Measurements from ENCODE around the gene KCP. TPM values are rescaled to one million over a fixed set of nuclear protein-coding genes. Genes with fewer than 3 reads are reported as not detected.

Gene KCP
- total RNA-seq, 1 experiment from 2014 or later = 2.7 TPM

DNA sequence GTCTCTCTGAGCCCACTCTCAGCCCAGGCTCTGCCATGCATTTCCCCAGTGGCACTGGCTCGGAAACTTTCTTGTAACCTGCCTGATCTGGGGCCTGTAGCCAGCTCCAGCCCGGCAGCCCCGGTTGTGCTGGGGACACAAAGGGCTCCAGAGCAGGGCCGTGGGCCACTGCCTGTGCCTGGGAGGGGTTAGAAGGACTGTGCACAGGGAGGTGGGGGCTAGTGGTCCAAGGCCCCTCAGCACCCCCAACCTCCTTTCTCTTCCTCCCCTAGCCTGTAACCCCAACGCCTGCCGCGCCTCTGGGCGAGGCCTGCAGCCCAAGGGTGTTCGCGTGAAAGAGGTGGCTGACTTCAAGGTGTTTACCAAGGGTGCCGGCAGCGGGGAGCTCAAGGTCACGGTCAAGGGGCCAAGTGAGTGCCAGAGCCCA lies 70.7 kb downstream of the KCP start:
- ChIA-PET POLR2A (no interaction called here), CTCF (interaction anchor here (1.0 to 3.5 kb wide), 3 partner anchors 7 to 44 kb away, joined by 3 to 97 read pairs (median 22); no protein-coding TSS in a partner anchor)
- DNase-seq (ENCODE audit: low spot score) (no peak), ATAC-seq (no peak)
- no peak overlapping the region for H3K4me3 Mint-ChIP-seq
- no peak overlapping the region for H3K27ac Mint-ChIP-seq
- H3K27me3 Mint-ChIP-seq (ENCODE audit: low read depth) = no peaks in the 10 kb centered on the region; the same call in 1 of the 2 replicates
- peaks cover 8% of the 10 kb centered on the region for H3K4me1 Mint-ChIP-seq
- H3K36me3 Mint-ChIP-seq = no peaks in the 10 kb centered on the region
- no peaks in the 10 kb centered on the region for H3K9me3 Mint-ChIP-seq
- TF ChIP-seq OVOL2 (CRISPR knock-in tag; IDR thresholded peaks at IDR 0.05; ENCODE audit: borderline replicate concordance) (no peak), GTF2I (CRISPR knock-in tag; conservative IDR thresholded peaks at IDR 0.05) (no peak), ZNF396 (CRISPR knock-in tag; IDR thresholded peaks at IDR 0.05; ENCODE audit: borderline replicate concordance) (no peak), SMAD4 (CRISPR knock-in tag; IDR thresholded peaks at IDR 0.05) (no peak), CREM (CRISPR knock-in tag; IDR thresholded peaks at IDR 0.05) (no peak)
- TF ChIP-seq, protein P1, sequence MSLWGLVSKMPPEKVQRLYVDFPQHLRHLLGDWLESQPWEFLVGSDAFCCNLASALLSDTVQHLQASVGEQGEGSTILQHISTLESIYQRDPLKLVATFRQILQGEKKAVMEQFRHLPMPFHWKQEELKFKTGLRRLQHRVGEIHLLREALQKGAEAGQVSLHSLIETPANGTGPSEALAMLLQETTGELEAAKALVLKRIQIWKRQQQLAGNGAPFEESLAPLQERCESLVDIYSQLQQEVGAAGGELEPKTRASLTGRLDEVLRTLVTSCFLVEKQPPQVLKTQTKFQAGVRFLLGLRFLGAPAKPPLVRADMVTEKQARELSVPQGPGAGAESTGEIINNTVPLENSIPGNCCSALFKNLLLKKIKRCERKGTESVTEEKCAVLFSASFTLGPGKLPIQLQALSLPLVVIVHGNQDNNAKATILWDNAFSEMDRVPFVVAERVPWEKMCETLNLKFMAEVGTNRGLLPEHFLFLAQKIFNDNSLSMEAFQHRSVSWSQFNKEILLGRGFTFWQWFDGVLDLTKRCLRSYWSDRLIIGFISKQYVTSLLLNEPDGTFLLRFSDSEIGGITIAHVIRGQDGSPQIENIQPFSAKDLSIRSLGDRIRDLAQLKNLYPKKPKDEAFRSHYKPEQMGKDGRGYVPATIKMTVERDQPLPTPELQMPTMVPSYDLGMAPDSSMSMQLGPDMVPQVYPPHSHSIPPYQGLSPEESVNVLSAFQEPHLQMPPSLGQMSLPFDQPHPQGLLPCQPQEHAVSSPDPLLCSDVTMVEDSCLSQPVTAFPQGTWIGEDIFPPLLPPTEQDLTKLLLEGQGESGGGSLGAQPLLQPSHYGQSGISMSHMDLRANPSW (CRISPR knock-in tag; conservative IDR thresholded peaks at IDR 0.05; ENCODE audit: low read depth) = no peak

DNA sequence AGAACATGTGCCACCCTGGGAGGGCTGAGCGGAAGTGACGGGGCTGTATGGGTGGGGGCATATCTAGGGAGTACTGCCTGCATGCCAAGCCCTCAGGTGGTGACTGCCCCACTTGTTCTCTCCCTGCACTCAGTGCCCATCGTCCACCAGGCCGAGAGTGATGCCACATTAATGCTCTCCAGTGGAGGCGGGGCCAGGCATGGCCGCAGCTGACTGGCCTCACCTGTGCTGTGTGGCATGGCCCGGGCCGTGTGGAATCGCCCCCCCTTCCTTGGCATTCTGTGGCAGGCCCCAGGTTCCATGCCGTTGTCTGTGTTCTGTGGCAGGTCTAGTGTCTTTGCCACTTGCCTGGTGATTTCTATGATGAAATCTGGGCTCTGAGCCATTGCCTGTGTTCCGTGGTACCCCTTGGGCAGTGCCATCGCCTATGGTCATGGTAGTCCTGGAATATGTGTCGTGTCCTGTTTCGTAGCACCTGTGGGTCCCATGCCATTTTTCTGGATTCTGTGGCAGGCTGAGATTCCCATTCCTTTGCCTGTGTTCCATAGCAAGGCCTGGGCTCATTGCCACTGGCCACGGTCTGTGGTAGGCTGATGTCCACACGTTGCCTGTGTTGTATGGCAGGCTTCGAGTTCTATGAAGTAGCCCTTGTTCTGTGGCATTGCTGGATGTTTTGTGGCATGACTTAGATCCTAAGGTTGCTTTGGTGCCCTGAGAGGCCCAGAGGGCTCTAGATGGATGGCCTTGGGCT lies 71.4 kb downstream of the KCP start:
- H3K27me3 Mint-ChIP-seq (ENCODE audit: low read depth) = no peaks in the 10 kb centered on the region; the same call in 1 of the 2 replicates
- no peaks in the 10 kb centered on the region for H3K9me3 Mint-ChIP-seq
- ChIA-PET CTCF (interaction anchor here (1.0 to 3.3 kb wide), 2 partner anchors 21 to 44 kb away, joined by 3 to 22 read pairs; no protein-coding TSS in a partner anchor), POLR2A (no interaction called here)
- DNase-seq (ENCODE audit: low spot score) (no peak), ATAC-seq (no peak)
- no peak overlapping the region for H3K4me3 Mint-ChIP-seq
- TF ChIP-seq NR3C1 (CRISPR knock-in tag; conservative IDR thresholded peaks at IDR 0.05; ENCODE audit: low read depth) = no peak
- H3K4me1 Mint-ChIP-seq = peaks cover 11% of the 10 kb centered on the region
- no peak overlapping the region for H3K27ac Mint-ChIP-seq
- H3K36me3 Mint-ChIP-seq = no peaks in the 10 kb centered on the region

DNA sequence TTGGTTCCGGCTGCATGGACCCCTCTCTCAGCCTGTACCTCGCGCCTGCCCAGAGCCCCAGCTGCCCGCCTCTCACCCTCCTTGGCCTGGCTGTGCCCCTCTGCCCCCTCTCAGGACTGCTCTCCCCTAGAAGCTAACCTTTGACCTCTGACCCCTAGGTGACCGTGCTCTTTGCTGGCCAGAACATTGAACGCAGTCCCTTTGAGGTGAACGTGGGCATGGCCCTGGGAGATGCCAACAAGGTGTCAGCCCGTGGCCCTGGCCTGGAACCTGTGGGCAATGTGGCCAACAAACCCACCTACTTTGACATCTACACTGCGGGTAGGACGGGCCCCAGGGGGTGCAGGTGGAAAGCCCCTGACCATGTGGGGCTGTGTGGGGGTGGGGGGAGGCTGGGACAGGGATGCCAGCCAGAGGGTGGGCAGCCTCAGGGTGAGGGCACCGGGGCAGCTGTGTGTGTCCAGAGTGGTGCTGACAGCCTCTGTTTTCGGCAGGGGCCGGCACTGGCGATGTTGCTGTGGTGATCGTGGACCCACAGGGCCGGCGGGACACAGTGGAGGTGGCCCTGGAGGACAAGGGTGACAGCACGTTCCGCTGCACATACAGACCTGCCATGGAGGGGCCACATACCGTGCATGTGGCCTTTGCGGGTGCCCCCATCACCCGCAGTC lies 72.3 kb downstream of the KCP start:
- DNase-seq (ENCODE audit: low spot score) = no peak
- no peak for ATAC-seq
- Mint-ChIP-seq H3K27ac (no peak overlapping the region), H3K4me1 (peaks cover 20% of the 10 kb centered on the region), H3K27me3 (ENCODE audit: low read depth) (no peaks in the 10 kb centered on the region; the same call in 1 of the 2 replicates), H3K36me3 (no peaks in the 10 kb centered on the region), H3K9me3 (no peaks in the 10 kb centered on the region), H3K4me3 (no peak overlapping the region)
- ChIA-PET POLR2A (no interaction called here), CTCF (no interaction called here)
- TF ChIP-seq, protein P2, sequence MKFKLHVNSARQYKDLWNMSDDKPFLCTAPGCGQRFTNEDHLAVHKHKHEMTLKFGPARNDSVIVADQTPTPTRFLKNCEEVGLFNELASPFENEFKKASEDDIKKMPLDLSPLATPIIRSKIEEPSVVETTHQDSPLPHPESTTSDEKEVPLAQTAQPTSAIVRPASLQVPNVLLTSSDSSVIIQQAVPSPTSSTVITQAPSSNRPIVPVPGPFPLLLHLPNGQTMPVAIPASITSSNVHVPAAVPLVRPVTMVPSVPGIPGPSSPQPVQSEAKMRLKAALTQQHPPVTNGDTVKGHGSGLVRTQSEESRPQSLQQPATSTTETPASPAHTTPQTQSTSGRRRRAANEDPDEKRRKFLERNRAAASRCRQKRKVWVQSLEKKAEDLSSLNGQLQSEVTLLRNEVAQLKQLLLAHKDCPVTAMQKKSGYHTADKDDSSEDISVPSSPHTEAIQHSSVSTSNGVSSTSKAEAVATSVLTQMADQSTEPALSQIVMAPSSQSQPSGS (CRISPR knock-in tag; IDR thresholded peaks at IDR 0.05; ENCODE audit: borderline replicate concordance, low read depth) = no peak
- TF ChIP-seq, protein P3, sequence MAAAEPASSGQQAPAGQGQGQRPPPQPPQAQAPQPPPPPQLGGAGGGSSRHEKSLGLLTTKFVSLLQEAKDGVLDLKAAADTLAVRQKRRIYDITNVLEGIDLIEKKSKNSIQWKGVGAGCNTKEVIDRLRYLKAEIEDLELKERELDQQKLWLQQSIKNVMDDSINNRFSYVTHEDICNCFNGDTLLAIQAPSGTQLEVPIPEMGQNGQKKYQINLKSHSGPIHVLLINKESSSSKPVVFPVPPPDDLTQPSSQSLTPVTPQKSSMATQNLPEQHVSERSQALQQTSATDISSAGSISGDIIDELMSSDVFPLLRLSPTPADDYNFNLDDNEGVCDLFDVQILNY (CRISPR knock-in tag; IDR thresholded peaks at IDR 0.05) = no peak
- TF ChIP-seq ELF4 (CRISPR knock-in tag; IDR thresholded peaks at IDR 0.05; ENCODE audit: low read depth) (no peak), ZNF138 (CRISPR knock-in tag; conservative IDR thresholded peaks at IDR 0.05) (no peak), HMGA2 (CRISPR knock-in tag; IDR thresholded peaks at IDR 0.05) (no peak), ZNF396 (CRISPR knock-in tag; IDR thresholded peaks at IDR 0.05; ENCODE audit: borderline replicate concordance) (no peak), GRHL2 (CRISPR knock-in tag; IDR thresholded peaks at IDR 0.05; ENCODE audit: insufficient replicate concordance, severe bottlenecking) (no peak)
- TF ChIP-seq, protein P4, sequence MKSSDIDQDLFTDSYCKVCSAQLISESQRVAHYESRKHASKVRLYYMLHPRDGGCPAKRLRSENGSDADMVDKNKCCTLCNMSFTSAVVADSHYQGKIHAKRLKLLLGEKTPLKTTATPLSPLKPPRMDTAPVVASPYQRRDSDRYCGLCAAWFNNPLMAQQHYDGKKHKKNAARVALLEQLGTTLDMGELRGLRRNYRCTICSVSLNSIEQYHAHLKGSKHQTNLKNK (CRISPR knock-in tag; IDR thresholded peaks at IDR 0.05) = no peak
- TF ChIP-seq, protein P5, sequence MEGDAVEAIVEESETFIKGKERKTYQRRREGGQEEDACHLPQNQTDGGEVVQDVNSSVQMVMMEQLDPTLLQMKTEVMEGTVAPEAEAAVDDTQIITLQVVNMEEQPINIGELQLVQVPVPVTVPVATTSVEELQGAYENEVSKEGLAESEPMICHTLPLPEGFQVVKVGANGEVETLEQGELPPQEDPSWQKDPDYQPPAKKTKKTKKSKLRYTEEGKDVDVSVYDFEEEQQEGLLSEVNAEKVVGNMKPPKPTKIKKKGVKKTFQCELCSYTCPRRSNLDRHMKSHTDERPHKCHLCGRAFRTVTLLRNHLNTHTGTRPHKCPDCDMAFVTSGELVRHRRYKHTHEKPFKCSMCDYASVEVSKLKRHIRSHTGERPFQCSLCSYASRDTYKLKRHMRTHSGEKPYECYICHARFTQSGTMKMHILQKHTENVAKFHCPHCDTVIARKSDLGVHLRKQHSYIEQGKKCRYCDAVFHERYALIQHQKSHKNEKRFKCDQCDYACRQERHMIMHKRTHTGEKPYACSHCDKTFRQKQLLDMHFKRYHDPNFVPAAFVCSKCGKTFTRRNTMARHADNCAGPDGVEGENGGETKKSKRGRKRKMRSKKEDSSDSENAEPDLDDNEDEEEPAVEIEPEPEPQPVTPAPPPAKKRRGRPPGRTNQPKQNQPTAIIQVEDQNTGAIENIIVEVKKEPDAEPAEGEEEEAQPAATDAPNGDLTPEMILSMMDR (IDR thresholded peaks at IDR 0.05) = no peak
- TF ChIP-seq, protein P6, sequence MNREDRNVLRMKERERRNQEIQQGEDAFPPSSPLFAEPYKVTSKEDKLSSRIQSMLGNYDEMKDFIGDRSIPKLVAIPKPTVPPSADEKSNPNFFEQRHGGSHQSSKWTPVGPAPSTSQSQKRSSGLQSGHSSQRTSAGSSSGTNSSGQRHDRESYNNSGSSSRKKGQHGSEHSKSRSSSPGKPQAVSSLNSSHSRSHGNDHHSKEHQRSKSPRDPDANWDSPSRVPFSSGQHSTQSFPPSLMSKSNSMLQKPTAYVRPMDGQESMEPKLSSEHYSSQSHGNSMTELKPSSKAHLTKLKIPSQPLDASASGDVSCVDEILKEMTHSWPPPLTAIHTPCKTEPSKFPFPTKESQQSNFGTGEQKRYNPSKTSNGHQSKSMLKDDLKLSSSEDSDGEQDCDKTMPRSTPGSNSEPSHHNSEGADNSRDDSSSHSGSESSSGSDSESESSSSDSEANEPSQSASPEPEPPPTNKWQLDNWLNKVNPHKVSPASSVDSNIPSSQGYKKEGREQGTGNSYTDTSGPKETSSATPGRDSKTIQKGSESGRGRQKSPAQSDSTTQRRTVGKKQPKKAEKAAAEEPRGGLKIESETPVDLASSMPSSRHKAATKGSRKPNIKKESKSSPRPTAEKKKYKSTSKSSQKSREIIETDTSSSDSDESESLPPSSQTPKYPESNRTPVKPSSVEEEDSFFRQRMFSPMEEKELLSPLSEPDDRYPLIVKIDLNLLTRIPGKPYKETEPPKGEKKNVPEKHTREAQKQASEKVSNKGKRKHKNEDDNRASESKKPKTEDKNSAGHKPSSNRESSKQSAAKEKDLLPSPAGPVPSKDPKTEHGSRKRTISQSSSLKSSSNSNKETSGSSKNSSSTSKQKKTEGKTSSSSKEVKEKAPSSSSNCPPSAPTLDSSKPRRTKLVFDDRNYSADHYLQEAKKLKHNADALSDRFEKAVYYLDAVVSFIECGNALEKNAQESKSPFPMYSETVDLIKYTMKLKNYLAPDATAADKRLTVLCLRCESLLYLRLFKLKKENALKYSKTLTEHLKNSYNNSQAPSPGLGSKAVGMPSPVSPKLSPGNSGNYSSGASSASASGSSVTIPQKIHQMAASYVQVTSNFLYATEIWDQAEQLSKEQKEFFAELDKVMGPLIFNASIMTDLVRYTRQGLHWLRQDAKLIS (CRISPR knock-in tag; IDR thresholded peaks at IDR 0.05; ENCODE audit: borderline replicate concordance) = no peak
